HUDEP-2 (cell line): ENCODE measurements around the gene RGS3.
"Not testable (repeated sequence)": the region's sequence is repeated elsewhere in the genome, so short reads cannot be mapped to it uniquely, and the experiment has no call there.

Experiments
- DNase-seq, 76 experiments: peaks; one replicate each; lab custom pipeline; 2025; ENCODE audit not compliant: unreplicated experiment in 76 of 76; lab: John Stamatoyannopoulos, UW

RGS3 gene

DNA sequence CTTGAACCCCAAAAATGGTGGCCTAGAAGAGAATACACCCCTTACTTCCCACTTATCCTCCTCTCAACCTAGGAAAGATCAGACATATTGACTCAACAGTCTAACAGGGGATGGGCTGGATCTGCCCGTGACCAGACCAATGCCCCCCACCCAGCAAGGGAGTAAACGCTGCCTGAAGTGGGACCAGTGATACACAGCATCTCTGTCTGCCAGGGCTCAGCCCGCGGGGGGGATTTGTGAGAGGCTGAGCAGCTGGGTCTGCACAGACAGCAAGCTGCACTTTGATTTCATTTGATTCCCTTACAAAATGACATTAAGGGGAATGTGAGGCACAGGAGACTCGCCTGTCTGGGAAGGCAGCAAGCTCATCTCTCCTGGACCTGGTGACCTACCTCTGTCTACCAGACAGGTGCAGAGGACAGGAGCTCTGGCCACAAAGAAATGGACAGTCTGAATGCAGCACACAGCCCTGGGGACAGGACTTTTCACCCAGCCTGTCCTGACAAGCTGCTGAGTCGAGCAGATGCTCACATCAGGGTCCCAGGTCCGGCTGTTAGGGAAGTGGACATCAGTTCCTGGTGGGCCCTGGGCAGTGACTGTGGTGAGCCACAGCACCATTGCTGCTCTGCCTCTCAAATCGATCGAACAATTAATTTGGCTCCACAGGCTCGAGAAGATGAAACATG is 79.9 kb downstream of the RGS3 start:
- DNase-seq: peak in 1 of 76 experiments; percentile 31

DNA sequence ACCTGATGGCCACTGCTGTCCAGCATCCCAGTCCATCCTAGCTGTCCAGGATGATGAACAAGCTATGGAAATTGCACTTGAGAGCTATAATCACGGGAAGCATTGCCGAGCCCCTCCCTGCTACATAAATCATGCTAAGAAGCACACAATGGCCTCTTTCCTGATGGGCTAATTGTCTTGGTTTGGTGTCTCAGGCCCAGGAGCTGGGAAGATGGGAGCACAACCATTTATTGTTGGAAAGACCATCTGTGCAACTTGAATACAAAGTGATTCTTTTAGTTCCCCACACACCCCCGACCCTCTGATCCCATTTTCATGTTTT is 80.4 kb downstream of the RGS3 start:
- DNase-seq: peak in 1 of 76 experiments; percentile 24

DNA sequence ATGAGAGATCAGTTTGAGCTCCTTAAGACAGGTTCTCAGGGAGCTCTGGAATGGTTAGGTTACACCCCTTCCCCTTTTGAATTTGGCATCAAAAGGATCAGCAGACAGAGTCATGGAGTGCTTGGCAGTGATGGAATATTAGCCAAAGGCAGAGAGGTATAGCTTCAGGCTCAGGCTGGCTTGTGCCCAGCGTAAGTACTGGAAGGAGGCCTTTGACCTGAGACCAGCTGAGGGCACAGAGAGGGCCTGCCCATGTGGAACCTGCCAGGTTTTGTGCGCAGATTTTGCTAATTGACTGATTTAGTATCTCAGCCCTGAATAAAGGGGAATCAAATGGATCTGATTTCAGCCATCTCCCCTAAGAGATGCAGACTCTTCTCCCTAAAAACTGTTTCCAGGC is 81.5 kb downstream of the RGS3 start:
- DNase-seq: no peak

GRCh38 chr9:113546566-113546965 is 83.0 kb downstream of the RGS3 start:
- DNase-seq: no peak

DNA sequence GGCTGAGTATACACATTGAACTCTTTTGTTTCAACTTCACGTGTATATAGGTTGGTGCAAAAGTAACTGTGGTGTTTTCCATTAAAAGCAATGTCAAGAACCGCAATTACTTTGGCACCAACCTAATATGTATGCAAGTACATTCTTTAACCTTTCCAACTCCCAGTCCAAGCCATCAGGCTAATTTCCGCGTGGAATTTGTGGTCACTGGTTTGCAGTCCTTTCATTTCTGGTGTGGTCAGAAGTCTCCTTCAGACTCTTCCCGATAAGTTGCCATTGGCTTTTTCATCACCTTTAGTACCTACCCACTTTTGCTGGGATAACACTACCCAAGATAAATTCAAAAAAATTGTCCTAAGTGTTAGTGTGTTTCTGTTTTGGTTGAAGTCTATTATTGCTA is 84.0 kb downstream of the RGS3 start:
- DNase-seq: no peak

DNA sequence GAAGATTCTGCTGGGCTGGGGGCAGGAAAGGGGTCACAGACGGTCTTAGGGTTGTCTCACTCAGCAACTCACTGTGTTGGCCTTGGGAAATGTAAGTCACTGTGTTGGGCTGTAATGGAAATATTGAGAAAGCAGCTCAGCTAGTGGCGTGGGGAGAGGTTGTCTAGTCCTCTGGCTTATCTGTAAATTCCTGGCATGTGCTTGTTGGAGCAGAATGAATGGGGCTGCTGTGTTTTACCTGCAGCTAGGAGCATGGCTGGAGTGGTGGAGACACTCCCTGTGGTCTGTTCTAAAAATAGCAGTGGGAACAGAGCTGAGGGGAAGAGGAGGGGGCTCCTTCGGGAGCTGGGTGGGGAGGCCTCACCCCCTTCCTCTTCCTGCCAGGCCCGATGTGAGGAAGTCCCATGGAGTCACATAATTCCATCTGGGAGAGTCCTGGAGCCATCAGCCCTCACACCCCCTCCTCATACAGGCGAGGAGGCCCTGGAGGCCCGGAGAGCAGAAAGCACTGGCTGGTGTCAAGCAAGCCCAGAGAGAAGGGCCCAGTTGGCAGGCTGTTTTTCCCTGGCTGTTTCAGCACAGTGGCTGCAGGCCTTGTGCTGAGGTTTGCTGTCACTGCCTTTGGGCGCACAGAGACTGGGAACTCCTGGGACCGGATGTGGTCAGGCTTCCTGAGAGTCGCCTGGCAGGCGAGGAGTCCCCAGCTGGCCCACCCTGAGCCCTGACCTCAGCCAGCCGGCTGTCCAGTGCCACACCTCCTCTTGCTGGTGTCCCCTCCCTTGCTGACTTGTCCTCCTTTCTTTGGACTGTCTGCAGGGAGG is 84.9 kb downstream of the RGS3 start:
- DNase-seq: peak in 45 of 76 experiments; percentile 7 to 76 (median 32)

DNA sequence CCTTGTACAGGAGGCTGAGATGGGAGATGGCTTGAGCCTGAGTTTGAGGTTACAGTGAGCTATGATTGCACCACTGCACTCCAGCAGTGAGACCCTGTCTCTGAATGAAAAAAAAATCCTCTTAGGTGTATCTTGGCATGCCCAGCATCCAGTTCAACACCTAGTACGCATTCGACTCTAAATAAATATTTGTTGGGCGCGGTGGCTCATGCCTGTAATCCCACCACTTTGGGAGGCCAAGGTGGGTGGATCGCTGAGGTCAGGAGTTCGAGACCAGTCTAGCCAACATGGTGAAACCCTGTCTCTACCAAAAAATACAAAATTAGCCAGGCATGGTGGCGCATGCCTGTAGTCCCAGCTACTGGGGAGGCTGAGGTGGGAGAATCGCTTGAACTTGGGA is 86.4 kb downstream of the RGS3 start:
- DNase-seq: not testable (repeated sequence)

- no peak for DNase-seq
Observed at GRCh38 chr9:113556877-113557593, 93.5 kb downstream of the RGS3 start.

- DNase-seq: peak in 60 of 76 experiments; percentile 12 to 73 (median 42)
Observed at GRCh38 chr9:113558632-113559502, 95.3 kb downstream of the RGS3 start.

DNA sequence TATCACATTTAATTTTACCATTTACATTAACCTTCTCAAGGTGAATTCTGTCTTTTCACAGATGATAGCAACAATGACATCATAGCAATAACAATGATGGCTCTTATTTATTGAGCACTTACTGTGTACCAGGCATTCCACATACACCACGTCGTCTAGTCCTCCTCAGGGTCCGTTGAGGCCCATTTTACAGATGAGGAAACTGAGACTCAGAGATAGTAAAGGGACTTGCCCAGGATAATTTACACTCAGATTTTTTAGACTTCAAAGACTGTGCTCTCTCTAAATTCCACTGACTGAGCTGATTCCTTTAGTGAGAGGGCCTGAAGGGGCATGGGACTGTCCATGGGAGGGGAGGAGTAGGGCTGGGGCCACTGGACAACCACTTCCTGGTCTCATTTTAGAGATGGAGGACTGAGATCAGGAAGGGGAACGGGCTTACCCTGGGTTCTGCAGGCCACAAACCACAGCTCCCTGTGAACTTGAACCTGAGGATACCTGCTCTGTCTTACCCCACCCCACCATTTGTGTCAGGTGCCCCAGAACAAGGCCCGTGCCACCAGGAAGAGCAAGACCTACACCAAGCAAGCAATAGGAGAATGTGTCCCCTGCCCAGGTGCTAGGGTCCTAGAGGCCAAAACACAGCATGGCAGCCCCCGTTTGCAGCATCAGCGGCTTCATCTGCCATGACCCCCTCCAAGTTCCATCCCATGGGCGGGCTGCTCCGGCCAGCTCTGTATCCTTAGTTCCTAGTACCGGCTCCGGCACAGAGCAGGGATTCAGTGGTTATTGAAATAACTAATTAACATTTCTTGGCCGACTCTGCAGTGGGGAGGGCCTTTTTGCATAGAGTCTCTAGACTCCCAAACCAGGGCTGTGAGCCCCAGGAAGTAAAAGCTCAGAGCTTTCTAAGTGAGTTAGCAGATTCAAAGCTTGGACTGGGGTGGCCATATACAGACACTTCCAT is 96.6 kb downstream of the RGS3 start:
- DNase-seq: no peak

DNA sequence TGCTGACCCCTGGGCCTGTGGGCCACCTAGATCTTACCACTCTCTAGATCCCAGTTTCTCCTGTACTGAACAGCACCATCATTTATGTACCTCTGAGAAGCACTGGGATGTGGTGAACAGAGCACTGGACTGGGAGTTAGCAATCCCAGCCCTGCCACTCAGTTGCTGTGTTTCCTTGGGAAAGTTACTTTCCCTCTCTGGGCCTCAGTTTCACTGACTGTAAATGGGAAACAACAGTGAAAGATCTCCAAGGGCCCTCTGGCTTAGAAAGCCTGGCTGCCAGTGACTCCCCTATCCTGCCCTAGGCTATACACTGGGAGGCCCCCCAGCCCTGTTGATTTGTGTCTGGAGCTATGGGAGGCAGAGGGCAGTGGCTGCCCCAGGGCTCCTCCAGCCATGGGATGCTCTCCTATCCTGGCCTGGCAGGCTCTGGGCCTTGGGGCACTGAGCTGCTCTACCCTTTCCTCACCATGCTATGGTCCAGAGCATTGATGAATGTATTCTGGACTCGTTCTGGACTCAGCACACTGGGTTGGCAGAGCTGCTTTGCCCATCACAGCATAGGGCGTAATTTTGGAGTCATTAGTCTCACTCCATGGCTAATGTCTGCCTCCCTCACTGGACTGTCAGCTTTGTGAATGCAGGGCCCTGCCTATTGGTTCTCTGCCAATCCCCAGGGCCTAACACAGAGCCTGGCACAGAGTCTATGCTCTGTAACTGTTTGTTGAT is 99.3 kb downstream of the RGS3 start:
- DNase-seq: peak in 7 of 76 experiments; percentile 5 to 35 (median 9)

DNA sequence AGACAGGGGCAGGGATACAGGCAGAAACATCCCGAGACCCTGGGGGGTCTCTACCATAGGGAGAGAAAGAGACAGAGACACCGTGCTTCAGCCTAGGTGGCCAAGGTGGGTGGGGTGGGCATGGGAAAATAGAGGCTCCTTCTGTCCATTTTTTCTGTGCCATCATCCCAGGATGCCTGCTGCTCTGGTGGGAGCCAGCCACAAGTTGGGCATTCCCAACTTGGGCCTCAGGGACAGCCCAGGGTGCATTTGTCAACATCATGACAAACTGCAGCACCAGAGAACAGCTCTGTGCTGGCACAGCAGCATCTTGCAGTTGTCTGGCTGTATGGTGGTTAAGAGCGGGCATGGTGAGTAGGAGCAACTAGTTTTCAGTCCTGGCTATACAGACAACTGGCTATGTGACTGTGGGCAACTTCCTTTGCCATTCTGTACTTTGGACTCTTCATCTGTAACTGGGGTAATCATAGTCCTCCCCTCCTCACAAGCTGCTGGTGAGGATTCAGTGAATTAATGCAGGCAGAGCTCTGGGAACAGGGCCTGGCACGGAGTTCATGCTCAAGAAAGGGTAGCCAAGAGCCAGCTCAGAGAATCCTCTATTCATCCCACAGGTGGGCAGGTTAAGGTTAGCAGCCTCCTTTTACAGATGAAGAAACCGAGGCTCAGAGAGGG is 100.4 kb downstream of the RGS3 start:
- DNase-seq: no peak

DNA sequence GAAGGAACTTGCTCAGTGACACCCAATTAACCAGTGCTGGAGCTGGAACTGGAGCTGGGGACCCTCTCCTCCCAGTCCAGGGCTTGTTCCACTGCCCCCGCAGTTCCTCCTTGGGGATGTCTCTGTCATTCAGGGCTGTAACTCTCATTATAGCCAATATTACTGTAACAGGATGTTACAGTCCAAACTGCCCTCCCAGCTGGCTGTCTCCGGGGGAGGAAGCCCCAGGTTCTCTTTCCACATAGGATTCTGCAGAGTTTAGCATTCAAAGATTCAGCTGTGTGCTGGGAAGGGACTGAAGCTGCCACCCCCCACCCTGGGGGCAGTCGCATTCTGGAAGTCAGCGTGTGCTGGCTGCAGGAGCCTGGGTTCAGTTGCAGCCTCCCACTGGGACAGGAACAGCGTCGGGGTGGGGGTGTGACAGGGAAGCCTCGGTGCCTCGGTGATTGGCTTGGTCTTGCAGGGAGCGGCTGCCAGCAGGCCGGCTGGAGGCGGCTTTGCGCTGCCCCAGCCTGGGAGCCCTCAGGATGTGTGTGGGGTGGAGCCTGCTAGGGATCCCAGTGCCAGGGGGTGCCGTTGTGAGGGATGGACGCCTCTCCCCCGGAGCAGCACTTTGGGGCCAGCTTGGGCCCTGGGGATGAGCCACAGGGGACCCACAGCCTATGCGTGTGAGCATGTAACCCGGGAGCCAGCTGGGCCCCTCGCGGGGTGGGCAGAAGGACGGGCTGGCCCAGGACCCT is 101.1 kb downstream of the RGS3 start:
- no peak for DNase-seq

DNA sequence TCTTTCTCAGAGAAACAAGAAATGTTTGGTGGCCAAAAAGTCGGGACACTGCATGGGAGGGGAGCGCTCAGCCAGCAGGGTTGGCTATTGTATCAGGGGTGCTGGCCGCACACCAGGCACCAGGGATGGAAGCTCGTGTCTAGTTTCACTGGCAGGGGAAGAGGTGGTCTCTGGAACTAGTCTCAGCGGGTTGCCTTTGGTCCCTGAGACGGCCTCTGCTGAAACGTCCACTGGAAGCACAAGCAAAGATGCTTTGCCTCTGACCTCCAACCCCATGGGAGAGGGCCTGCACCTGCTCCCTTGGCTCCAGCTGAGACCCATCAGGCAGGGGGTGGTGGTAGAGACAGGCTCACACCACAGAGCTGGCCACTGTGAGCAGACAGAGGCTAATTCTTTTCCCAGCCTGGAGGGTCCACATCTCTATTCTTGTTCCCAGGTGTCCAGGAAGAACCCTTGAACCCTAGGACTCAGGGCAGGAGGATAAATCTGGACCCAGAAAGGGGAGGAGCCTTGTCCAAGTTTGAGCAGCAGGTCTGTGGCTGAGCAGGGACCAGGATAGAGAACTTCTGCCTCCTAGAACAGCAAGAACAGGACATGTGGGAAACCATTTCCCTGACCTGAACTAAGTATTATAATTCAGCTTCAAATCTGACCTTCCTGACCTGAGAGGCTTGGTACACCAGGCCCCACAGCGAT is 102.6 kb downstream of the RGS3 start:
- no peak for DNase-seq

GRCh38 chr9:113566712-113567071 is 103.2 kb downstream of the RGS3 start:
- DNase-seq: peak in 30 of 76 experiments; percentile 12 to 60 (median 31)

DNA sequence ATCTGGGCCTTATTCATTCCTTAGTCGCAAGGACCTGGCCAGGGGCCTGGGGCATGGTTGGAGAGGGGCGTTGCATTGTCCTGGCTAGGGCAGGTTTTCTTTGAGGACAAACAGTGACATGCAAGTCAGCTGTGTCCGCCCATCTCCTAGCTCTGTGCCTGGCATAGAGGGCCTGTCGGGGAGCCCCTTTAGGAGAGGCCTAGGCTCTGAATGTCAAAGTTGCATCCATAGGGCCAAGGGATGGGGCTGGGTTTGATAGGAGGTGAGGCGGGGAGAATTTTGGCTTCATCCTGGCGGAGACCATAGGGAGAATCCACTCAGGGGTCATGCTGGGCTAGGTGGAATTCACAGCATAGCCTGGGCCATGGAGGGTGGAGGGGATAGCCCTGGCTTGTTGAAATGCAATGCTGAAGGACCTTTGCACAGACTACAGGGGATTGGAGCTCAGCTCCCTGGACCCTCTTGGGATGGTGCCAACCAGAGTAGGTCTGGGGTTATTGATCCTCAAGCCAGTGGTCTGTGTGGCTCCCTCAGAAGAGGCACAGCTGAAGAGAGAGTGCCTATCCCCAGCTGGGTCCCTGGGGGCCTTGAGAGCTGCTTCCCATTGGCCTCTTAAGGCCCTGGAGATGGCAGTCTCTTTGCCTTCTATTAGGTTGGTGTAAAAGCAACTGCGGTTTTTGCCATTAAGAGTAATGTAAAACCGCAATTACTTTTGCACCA is 104.0 kb downstream of the RGS3 start:
- no peak for DNase-seq

DNA sequence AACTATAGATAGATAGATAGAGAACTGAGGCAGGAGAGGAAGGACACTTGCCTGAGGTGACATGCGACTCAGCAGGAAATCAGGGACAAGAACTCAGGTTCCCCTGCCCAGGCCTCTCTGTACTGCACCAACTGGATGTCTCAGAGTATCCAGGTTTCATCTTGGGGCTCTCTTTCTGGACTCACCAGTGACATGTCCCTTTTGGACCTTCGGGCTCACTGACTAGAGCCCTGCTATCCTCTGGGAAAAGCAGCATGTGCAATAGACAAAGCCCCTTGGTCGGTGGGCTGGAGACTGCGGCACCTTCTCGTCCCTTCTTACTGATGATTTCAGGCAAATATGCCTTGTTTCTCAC is 104.5 kb downstream of the RGS3 start:
- no peak for DNase-seq
